ENCODE results near the gene AHCY.
"Not testable (repeated sequence)": the region's sequence is repeated elsewhere in the genome, so short reads cannot be mapped to it uniquely, and the experiment has no call there.

The AHCY gene

DNA sequence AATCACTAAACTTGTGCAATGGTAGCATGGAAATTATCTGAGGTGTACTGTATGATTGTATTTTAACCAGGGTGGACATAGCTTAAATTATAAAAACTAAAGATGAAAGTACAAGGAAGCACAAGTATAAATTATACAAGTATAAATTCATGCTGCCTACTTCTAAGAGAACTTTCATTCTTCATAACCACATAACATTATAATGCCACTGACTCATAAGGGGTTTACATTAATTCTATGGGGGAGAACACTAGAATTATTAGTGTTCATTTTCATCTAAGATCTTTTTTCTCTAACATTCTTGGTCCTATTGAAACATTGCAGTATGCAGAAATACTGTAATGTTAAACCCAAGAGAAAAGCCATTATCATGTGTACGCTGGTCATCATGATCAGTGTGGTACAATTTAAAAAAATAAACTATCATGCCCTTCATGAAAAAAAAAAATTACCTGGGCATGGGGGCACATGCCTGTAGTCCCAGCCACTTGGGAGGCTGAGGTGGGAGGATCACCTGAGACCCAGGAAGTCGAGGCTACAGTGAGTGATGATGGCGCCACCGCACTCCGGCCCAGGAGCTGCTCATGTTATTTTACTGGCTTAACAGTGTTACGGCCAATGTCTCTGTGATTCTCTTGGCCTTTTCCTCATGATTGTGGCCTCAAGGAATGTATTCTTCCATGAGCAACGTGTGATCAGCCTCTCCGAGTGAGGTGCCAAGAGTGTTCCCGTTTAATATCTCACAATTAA, 25.9 kb upstream of the AHCY start:
- TF ChIP-seq, protein P1, sequence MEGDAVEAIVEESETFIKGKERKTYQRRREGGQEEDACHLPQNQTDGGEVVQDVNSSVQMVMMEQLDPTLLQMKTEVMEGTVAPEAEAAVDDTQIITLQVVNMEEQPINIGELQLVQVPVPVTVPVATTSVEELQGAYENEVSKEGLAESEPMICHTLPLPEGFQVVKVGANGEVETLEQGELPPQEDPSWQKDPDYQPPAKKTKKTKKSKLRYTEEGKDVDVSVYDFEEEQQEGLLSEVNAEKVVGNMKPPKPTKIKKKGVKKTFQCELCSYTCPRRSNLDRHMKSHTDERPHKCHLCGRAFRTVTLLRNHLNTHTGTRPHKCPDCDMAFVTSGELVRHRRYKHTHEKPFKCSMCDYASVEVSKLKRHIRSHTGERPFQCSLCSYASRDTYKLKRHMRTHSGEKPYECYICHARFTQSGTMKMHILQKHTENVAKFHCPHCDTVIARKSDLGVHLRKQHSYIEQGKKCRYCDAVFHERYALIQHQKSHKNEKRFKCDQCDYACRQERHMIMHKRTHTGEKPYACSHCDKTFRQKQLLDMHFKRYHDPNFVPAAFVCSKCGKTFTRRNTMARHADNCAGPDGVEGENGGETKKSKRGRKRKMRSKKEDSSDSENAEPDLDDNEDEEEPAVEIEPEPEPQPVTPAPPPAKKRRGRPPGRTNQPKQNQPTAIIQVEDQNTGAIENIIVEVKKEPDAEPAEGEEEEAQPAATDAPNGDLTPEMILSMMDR (IDR thresholded peaks at IDR 0.05; ENCODE audit: low read depth, low read length): no peak
- no peak for DNase-seq (ENCODE audit: extremely low read depth, low read depth)

- not testable (repeated sequence) for DNase-seq (ENCODE audit: extremely low read depth, low read depth)
These were observed 25.1 kb upstream of the AHCY start for GRCh38 chr20:34328207-34328606.

DNA sequence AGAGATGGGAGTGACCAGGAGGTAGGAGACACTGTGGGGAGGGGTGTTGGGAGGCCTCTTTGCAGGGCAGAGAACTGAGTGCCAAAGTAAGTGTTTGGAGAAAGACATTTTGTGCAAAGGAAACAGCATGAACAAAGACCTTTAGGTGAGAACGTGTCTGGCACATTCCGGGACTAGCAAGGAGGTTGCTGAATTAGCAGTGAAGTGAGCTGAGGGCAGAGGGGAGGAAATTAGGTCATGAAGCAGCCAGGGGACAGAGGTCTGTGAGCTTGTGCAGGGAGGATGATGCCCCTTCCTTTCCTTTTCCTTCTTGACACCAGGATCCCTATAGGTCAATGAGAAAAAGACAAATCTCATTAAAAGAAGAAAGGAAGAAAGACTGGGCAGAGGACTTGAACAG, 21.4 kb upstream of the AHCY start:
- TF ChIP-seq, protein P1 (IDR thresholded peaks at IDR 0.05; ENCODE audit: low read depth, low read length): no peak

GRCh38 chr20:34322267-34323105, 19.3 kb upstream of the AHCY start:
- TF ChIP-seq, protein P1 (IDR thresholded peaks at IDR 0.05; ENCODE audit: low read depth, low read length): no peak
- no peak for DNase-seq (ENCODE audit: extremely low read depth, low read depth)

More for the DNA sequence above, 21.4 kb upstream of the AHCY start:
- DNase-seq (ENCODE audit: extremely low read depth, low read depth): no peak

DNA sequence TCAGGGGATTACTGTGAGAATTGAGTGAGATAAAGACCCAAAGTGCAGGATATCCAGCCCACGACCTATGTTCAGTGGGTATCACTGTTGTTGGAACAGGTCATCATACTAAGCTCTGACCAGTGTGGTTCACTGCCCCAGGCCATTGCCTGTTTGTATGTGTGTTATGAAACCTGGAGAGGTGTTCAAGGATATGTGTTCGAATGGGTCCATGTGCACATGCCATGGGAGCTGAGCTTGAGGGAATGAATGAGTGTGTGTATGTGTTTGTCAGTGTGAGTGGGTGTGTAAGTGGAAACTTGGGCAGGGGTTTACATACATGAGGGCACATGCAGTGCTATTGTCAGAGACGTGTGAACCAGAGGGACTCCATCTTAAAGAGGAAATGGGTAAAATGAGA, 17.7 kb upstream of the AHCY start:
- DNase-seq (ENCODE audit: extremely low read depth, low read depth): no peak
- TF ChIP-seq, protein P1 (IDR thresholded peaks at IDR 0.05; ENCODE audit: low read depth, low read length): no peak

DNA sequence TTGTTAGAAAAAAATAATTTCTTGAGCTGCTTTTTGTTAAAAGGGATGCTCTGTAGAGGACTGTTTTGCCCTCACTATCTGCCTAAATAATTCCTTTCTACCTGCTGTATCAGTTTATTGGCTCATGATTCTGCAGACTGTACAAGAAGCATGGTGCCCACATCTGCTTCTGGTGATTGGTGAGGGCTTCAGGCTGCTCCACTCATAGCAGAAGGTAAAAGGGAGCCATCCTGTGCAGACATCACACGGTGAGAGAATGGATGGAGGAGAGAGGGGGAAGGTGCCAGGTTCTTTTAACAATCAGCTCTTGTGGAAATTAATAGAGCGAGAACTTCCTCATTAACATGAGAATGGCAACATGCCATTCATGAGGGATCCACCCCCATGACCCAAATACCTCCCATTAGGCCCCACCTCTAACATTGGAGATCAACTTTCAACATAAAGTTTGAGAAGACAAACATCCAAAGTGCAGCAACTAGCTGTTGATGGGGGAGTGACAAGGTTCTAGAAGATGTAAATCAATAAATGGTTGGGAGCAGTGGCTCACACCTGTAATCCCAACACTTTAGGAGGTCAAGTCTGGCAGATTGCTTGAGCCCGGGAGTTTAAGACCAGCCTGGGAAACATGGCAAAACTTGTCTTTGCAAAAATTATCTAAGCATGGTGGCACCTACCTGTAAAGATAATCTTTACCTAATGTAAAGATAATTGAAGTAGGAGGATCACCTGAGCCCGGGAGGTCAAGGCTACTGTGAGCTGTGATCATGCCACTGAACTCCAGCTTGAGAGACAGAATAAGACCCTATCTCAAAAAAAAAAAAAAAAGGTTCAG, 15.7 kb upstream of the AHCY start:
- DNase-seq (ENCODE audit: extremely low read depth, low read depth): no peak

DNA sequence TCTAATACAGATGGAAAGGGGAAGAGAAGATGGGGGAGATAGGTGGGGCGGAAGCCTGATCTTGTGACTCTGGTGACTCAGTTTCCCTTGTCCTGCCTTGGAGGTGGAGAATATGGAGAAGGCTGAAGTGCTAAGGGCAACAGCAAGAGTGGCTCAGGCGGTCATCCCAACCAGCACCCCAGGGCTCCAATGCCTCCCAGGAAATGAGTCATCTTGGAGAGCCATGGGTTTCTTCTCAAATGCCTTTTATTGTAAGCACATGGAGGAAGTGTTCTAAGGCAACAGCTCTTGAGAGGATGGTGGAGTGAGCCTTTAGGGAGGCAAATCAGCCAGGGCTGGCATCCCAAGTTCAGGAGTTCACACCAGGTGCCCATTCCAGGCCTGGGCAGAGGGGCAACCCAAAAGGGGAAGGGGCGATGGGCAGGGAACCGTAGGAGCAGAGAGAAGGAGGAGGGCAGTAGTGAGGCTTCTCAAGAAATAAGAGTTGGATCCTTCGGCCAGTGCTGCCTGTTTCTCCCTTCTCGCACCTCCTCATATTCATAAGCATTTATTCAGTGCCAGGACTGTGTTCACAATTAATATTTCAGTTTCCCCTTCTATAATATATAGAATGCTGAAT, 13.2 kb upstream of the AHCY start:
- DNase-seq (ENCODE audit: extremely low read depth, low read depth): no peak
- TF ChIP-seq, protein P1 (IDR thresholded peaks at IDR 0.05; ENCODE audit: low read depth, low read length): no peak

More for the DNA sequence above, 15.7 kb upstream of the AHCY start:
- TF ChIP-seq, protein P1 (IDR thresholded peaks at IDR 0.05; ENCODE audit: low read depth, low read length): no peak

Data from AG09319 (cell line).